ENCODE results near the gene POC1B.
A peak's percentile ranks its signal among the peaks of the same experiment; 100 is the strongest.

The POC1B gene

GRCh38 chr12:89538897-89539296, 13.1 kb upstream of the POC1B start:
- no peak for DNase-seq

GRCh38 chr12:89537389-89537788, 11.5 kb upstream of the POC1B start:
- DNase-seq = no peak

GRCh38 chr12:89529738-89530137, 3.9 kb upstream of the POC1B start:
- peak; percentile 33 for DNase-seq

- DNase-seq = no peak
Measured at GRCh38 chr12:89528434-89528833, 2.6 kb upstream of the POC1B start.

- peak; percentile 41 for DNase-seq
Measured at GRCh38 chr12:89525305-89525823, 483 bp downstream of the POC1B start.

- peak; percentile 31 for DNase-seq
Measured at GRCh38 chr12:89524541-89525304, 1.1 kb downstream of the POC1B start, which contains the start of gene GALNT4. GALNT4 (minus strand) TSS chr12:89524796; CDS start chr12:89524549, 247 bp downstream.

- DNase-seq = no peak
Measured at GRCh38 chr12:89523843-89524540, 1.9 kb downstream of the POC1B start.

- DNase-seq = no peak
Measured at GRCh38 chr12:89523393-89523792, 2.5 kb downstream of the POC1B start.

- no peak for DNase-seq
Measured at GRCh38 chr12:89521364-89522223, 4.3 kb downstream of the POC1B start.

- no peak for DNase-seq
Measured at GRCh38 chr12:89517720-89518119, 8.1 kb downstream of the POC1B start.

- no peak for DNase-seq
Measured at GRCh38 chr12:89516633-89517032, 9.2 kb downstream of the POC1B start.

GRCh38 chr12:89514751-89515150, 11.1 kb downstream of the POC1B start:
- DNase-seq = no peak

- DNase-seq = no peak
Measured at GRCh38 chr12:89513544-89513943, 12.3 kb downstream of the POC1B start.

GRCh38 chr12:89507015-89507824, 18.6 kb downstream of the POC1B start:
- DNase-seq = no peak

GRCh38 chr12:89506050-89506449, 19.8 kb downstream of the POC1B start:
- no peak for DNase-seq

- DNase-seq = no peak
Measured at GRCh38 chr12:89504560-89505346, 21.1 kb downstream of the POC1B start.

GRCh38 chr12:89501793-89502192, 24.1 kb downstream of the POC1B start:
- no peak for DNase-seq

GRCh38 chr12:89499857-89500256, 26.0 kb downstream of the POC1B start:
- DNase-seq = no peak

GRCh38 chr12:89497467-89497866, 28.4 kb downstream of the POC1B start:
- no peak for DNase-seq

GRCh38 chr12:89497005-89497404, 28.8 kb downstream of the POC1B start:
- DNase-seq = no peak
